OCI-LY1 (cell line): ENCODE measurements around the gene SHLD3.

Experiments
- EZH2 ChIP-seq: fragments of 200-600 bp; sonication (generic), shearing (Covaris generic); IDR thresholded peaks from 2 replicates; pipeline ENCODE4 v1.8.0; 2017; ENCODE audit warnings: borderline replicate concordance, mixed run types, mild to moderate bottlenecking, antibody characterized with exemption, low read length, moderate library complexity, mixed read lengths
- TF ChIP-seq, protein P1 (sequence below): fragments of 200-600 bp; sonication (generic), shearing (Covaris generic); IDR thresholded peaks from 2 replicates; pipeline ENCODE4 v1.5.1; 2017; ENCODE audit warnings: mild to moderate bottlenecking, antibody characterized with exemption, low read length, moderate library complexity, mixed read lengths

DNA sequence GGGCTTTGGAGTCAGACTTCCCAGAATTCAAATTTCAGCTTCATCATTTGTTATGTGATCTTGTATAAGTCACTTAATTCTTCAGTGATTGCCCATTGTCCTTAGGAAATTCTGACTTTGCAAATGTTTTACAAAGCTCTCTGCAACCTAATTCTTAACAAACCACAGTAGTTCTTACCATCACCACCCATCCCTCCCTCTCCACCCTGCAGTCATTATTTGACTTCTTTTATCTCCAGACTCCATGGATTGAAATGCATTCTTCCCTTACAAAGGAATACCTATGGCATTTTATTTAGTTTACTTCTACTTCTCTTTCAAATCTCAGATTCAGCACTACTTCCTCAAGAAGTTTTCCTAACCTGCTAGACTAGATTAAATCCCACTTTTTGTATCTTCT, 23.1 kb downstream of the SHLD3 start:
- TF ChIP-seq, protein P1, sequence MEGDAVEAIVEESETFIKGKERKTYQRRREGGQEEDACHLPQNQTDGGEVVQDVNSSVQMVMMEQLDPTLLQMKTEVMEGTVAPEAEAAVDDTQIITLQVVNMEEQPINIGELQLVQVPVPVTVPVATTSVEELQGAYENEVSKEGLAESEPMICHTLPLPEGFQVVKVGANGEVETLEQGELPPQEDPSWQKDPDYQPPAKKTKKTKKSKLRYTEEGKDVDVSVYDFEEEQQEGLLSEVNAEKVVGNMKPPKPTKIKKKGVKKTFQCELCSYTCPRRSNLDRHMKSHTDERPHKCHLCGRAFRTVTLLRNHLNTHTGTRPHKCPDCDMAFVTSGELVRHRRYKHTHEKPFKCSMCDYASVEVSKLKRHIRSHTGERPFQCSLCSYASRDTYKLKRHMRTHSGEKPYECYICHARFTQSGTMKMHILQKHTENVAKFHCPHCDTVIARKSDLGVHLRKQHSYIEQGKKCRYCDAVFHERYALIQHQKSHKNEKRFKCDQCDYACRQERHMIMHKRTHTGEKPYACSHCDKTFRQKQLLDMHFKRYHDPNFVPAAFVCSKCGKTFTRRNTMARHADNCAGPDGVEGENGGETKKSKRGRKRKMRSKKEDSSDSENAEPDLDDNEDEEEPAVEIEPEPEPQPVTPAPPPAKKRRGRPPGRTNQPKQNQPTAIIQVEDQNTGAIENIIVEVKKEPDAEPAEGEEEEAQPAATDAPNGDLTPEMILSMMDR = no peak
- no peak for TF ChIP-seq EZH2
